Measurements from ENCODE around the gene TSTD1.
"Not testable (repeated sequence)": the region's sequence is repeated elsewhere in the genome, so short reads cannot be mapped to it uniquely, and the experiment has no call there.

Gene TSTD1

DNA sequence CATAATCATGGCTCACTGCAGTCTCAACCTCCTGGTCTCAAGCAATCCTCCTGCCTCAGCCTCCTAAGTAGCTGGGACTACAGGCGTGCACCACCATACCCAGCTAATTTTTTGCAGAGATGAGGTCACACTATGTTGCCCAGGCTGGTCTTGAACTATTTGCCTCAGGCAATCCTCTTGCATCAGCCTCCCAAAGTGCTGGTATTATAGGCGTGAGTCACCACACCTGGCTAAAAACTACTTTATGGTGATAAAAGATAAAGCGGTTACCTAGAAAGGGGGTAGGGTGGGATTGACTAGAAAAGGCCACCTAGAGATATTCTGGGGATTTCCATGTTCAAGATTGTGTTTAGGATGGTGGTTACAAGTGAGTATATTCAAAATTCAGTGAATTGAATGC, 5.0 kb downstream of the TSTD1 start:
- no peak for FAIRE-seq

DNA sequence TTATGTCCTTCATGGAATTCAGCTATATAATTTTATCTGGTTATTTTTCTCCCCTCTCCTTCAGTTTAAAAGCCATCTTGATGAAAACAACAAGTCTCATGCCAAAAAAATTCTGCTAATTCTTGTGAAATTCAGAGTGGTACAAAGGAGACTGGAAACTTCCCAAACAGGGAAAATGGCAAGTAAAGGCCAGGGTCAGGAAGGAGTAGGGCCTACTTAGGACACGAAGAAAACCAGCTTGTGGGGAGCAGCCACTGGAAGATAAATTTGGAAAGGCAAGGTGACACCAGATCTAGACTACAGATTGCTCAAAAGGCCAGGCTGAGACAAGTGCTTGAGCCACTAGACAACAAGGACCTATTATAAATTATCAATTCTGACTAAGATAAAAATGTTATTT, 6.4 kb downstream of the TSTD1 start:
- no peak for FAIRE-seq

GRCh38 chr1:161031874-161032273, 6.9 kb downstream of the TSTD1 start:
- FAIRE-seq = no peak

DNA sequence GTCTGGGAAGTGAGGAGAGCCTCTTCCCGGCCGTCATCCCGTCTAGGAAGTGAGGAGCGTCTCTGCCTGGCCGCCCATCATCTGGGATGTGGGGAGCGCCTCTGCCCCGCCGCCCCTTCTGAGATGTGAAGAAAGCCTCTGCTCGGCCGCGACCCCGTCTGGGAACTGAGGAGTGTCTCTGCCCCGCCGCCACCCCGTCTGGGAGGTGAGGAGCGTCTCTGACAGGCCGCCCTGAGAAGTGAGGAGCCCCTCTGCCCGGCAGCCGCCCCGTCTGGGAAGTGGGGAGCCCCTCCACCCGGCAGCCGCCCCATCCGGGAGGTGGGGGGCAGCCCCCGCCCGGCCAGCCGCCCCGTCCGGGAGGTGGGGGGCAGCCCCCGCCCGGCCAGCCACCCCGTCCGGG, 9.3 kb downstream of the TSTD1 start:
- not testable (repeated sequence) for FAIRE-seq

DNA sequence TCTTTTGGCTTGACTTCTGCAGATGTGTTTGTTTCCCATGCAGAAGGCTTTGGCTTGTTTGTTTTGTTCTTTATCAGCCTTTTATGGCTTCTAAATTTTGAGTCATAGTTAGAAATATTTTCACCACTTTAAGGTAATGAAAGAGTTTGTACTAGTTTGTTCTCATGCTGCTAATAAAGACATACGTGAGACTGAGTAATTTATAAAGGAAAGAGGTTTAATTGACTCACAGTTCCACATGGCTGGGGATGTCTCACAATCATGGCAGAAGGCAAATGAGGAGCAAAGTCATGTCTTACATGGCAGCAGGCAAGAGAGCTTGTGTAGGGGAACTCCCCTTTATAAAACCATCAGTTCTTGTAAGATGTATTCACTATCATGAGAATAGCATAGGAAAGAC, 11.8 kb downstream of the TSTD1 start:
- FAIRE-seq = not testable (repeated sequence)

DNA sequence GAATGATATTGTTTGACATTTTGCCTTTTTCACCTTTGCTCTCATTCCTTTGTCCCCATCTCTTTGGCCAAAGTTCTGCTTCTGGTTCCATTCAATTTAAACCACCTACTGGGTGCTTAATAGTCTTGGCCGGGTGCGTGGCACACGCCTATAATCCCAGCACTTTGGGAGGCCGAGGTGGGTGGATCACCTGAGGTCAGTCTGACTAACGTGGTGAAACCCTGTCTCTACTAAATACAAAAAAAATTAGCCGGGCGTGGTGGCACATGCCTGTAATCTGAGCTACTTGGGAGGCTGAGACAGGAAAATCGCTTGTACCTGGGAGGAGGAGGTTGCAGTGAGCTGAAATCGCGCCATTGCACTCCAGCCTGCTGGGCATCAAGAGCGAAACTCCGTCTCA, 16.3 kb downstream of the TSTD1 start:
- not testable (repeated sequence) for FAIRE-seq

GRCh38 chr1:161021970-161022353, 16.8 kb downstream of the TSTD1 start:
- FAIRE-seq = no peak

GRCh38 chr1:161021165-161021969, 17.4 kb downstream of the TSTD1 start:
- no peak for FAIRE-seq

- FAIRE-seq = no peak
Measured at GRCh38 chr1:161020509-161021164, 18.1 kb downstream of the TSTD1 start, which contains the start of gene F11R. F11R (minus strand) TSS chr1:161021152; CDS start chr1:161021073, 79 bp downstream.

GRCh38 chr1:161019751-161020495, 18.8 kb downstream of the TSTD1 start:
- FAIRE-seq = no peak

GRCh38 chr1:161019111-161019660, 19.6 kb downstream of the TSTD1 start:
- not testable (repeated sequence) for FAIRE-seq

- FAIRE-seq = no peak
Measured at GRCh38 chr1:161018631-161018930, 20.2 kb downstream of the TSTD1 start.

DNA sequence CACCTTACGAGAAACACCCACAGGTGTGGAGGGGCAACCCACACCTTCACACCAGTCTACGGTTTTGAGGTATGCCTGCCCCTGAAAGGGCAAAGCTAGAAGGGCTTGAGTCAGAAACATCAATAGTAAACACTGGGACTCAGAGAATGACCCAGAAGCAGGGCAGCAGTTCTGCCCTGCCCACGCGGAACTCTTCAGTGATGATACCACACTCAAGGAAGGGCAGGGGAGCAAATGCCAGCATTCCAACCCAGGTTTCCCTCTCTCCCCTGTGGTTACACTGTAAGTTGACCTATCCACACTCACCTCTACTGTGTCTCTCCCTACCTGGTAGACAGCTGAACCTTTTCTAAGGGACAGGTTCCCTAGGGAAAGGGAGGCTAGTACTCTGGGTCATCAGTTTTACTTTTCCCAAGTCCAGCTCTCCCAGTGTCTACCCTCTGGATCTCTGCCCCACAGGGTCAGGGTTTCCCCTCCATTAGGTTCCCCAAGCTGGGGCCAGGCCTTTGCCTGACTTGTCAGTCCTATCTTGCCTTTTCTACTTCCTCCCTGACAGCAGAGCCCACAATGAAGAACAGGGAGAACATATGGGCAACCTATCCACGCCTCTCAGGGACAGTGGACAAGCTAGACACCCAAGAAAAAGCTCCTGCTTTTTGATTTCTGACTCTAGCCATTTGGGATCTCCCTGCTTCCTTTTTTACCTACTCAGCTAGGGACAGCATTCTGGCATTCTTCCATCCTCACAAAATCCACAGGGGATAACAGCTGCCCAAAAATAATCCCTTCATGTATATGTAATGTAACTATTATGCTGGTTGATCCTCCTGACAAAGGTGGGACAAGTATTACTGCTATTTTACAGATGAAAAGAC, 20.8 kb downstream of the TSTD1 start:
- FAIRE-seq = no peak

DNA sequence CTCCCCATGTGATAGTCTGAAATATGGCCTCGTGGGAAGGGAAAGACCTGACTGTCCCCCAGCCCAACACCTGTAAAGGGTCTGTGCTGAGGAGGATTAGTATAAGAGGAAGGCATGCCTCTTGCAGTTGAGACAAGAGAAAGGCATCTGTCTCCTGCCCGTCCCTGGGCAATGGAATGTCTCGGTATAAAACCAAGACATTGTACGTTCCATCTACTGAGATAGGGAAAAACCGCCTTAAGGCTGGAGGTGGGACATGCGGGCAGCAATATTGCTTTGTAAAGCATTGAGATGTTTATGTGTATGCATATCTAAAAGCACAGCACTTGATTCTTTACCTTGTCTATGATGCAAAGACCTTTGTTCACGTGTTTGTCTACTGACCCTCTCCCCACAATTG, 21.6 kb downstream of the TSTD1 start:
- not testable (repeated sequence) for FAIRE-seq

DNA sequence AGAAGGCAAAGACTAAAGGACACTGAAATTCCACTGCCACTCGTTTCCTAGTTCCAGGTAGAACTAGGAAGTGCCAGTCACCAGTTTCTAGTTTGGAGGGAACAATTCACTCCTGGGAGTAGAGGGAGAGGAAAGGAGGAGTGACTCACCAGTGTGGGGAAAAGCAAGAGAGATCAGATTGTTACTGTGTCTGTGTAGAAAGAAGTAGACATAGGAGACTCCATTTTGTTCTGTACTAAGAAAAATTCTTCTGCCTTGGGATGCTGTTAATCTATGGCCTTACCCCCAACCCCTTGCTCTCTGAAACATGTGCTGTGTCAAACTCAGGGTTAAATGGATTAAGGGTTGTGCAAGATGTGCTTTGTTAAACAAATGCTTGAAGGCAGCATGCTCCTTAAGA, 22.1 kb downstream of the TSTD1 start:
- not testable (repeated sequence) for FAIRE-seq

GRCh38 chr1:161013488-161014230, 25.1 kb downstream of the TSTD1 start:
- FAIRE-seq = no peak

- no peak for FAIRE-seq
Measured at GRCh38 chr1:161013131-161013487, 25.7 kb downstream of the TSTD1 start.

GRCh38 chr1:161012420-161012819, 26.3 kb downstream of the TSTD1 start:
- no peak for FAIRE-seq

- FAIRE-seq = no peak
Measured at GRCh38 chr1:161009602-161010211, 29.1 kb downstream of the TSTD1 start.

DNA sequence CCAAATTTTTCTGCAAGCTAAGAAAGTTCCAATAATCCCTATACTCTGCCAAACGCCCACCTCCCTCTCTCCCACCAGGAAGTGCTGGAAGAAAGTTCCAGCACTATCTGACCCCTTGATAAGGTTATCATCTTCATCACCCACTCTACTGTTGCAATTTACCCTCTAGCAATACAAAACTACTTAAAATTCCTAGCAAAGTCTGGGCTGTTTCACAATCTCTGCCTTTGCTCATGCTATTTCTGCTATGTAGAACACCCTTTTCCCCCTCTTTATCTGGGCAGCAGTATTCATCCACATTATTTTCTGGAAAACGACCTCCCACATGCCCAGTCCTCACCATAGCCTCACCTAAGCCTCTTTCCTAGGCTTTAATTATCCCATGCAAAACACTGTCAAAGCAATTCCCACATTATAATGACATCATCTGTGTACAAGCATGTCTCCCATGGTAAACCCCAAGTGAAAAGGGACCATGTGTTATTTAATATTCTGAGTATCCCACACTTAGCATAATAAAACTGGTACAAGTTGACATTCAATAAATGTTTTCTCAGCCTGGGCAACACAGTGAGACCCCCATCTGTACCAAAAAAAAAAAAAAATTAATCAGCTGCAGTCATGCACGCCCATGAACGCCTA, 29.8 kb downstream of the TSTD1 start:
- FAIRE-seq = no peak

- FAIRE-seq = no peak
Measured at GRCh38 chr1:161007369-161007768, 31.4 kb downstream of the TSTD1 start.
